ENCODE data around the gene INSR. TPM values are rescaled to one million over a fixed set of nuclear protein-coding genes. Genes with fewer than 3 reads are reported as not detected.

INSR gene
- total RNA-seq, 3 donors from 2014 or later (not counting 1 experiment from before 2014, with no cell fraction given) = 0.50 to 4.9 (median 2.0) TPM

DNA sequence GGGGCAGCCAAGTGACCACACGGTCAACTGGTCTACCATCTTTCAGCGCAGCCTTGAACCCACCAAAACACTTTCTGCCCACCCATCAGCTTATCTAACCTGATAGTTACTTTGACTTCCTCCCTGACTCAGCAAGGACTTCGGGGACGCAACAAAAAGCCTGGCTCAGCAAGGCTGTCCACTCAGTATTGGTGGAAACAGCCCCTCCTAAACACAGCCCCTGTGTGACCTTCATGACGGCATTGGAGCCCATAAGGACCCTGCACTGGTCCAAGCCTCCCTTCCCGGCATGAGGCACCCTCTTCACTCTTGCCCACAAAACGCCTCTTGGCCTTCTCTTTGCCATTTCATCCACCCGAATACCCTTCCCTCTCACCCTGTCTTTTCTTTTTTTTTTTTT, 39.1 kb downstream of the INSR start:
- no peaks in the 10 kb centered on the region for H3K9me3 Mint-ChIP-seq
- no peaks in the 10 kb centered on the region for H3K36me3 ChIP-seq (ENCODE audit: control insufficient read depth, insufficient read depth, low read length)
- H3K27ac ChIP-seq (ENCODE audit: low read length) = no peak overlapping the region
- ATAC-seq (no peak), DNase-seq (no peak)
- no peak overlapping the region for H3K4me3 ChIP-seq (ENCODE audit: low read length)
- no peak overlapping the region for H3K4me3 Mint-ChIP-seq
- H3K27me3 Mint-ChIP-seq (ENCODE audit: low read depth in 2 of 2) = no peaks in the 10 kb centered on the region
- H3K9me3 ChIP-seq (ENCODE audit: control insufficient read depth, insufficient read depth, low read length) = no peaks in the 10 kb centered on the region
- intact Hi-C loops (cut with micrococcal nuclease) = no loop called here
- H3K4me1 Mint-ChIP-seq = no peaks in the 10 kb centered on the region
- no peaks in the 10 kb centered on the region for H3K27me3 ChIP-seq (ENCODE audit: control insufficient read depth, insufficient read depth, low read length)
- TF ChIP-seq, protein P1, sequence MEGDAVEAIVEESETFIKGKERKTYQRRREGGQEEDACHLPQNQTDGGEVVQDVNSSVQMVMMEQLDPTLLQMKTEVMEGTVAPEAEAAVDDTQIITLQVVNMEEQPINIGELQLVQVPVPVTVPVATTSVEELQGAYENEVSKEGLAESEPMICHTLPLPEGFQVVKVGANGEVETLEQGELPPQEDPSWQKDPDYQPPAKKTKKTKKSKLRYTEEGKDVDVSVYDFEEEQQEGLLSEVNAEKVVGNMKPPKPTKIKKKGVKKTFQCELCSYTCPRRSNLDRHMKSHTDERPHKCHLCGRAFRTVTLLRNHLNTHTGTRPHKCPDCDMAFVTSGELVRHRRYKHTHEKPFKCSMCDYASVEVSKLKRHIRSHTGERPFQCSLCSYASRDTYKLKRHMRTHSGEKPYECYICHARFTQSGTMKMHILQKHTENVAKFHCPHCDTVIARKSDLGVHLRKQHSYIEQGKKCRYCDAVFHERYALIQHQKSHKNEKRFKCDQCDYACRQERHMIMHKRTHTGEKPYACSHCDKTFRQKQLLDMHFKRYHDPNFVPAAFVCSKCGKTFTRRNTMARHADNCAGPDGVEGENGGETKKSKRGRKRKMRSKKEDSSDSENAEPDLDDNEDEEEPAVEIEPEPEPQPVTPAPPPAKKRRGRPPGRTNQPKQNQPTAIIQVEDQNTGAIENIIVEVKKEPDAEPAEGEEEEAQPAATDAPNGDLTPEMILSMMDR (IDR thresholded peaks at IDR 0.05) = no peak
- WGBS (ENCODE audit: insufficient coverage) = 79% methylated on average over 8 of the region's 8 CpGs
- no peak overlapping the region for H3K27ac Mint-ChIP-seq
- no peaks in the 10 kb centered on the region for H3K4me1 ChIP-seq (ENCODE audit: control insufficient read depth, insufficient read depth, low read length)
- no peaks in the 10 kb centered on the region for H3K36me3 Mint-ChIP-seq

DNA sequence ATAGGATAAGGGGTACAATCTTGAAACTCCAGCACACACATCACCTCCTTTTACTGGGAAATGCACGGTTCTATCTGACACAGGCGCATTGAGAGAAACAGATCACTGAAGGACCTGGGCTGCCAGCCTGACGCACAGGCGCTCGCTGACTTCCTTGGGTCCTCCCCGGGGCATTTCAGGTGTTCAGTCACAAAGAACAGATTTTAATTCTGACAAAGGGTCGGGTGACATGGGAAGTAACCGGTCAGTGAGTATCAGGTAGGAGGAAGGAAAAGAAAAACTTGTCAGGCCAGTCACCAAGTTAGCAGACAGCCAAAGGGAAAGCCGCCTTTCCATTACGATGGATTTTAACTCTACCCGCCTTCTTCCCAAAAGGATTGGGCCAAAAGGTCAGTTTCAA, 39.6 kb downstream of the INSR start:
- WGBS (ENCODE audit: insufficient coverage) = 87% methylated on average over 11 of the region's 11 CpGs
- H3K9me3 ChIP-seq (ENCODE audit: control insufficient read depth, insufficient read depth, low read length) = no peaks in the 10 kb centered on the region
- TF ChIP-seq, protein P1 (IDR thresholded peaks at IDR 0.05) = no peak

DNA sequence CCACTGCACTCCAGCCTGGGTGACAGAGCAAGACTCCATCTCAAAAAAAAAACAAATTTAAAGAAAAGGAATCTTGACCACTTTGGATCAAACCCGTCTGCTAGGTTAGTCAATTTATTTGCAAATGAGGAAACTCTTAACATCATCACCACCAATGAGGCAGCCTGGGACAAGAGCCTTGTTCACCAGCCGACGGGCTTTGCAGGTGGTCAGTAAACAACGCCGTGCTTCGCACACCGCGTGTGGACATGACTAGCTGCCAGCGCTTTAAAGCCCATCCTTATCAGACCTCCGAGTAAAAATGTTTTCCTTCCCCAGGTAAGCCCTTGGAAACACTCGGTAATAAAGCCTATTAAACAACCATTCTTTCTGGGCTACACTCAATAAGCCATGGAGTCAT, 41.9 kb downstream of the INSR start:
- WGBS (ENCODE audit: insufficient coverage) = 95% methylated on average over 11 of the region's 11 CpGs
- H3K27me3 Mint-ChIP-seq (ENCODE audit: low read depth in 2 of 2) = peaks cover 0 to 3% of the 10 kb centered on the region in 2 donors

More for the DNA sequence above, 39.6 kb downstream of the INSR start:
- H3K4me3 Mint-ChIP-seq = no peak overlapping the region
- H3K27ac Mint-ChIP-seq = no peak overlapping the region
- ATAC-seq (no peak), DNase-seq (no peak)
- no peaks in the 10 kb centered on the region for H3K36me3 ChIP-seq (ENCODE audit: control insufficient read depth, insufficient read depth, low read length)
- H3K4me1 ChIP-seq (ENCODE audit: control insufficient read depth, insufficient read depth, low read length) = no peaks in the 10 kb centered on the region
- H3K36me3 Mint-ChIP-seq = no peaks in the 10 kb centered on the region
- no peak overlapping the region for H3K27ac ChIP-seq (ENCODE audit: low read length)
- H3K9me3 Mint-ChIP-seq = no peaks in the 10 kb centered on the region
- intact Hi-C loops (cut with micrococcal nuclease) = no loop called here
- H3K27me3 ChIP-seq (ENCODE audit: control insufficient read depth, insufficient read depth, low read length) = no peaks in the 10 kb centered on the region
- H3K27me3 Mint-ChIP-seq (ENCODE audit: low read depth in 2 of 2) = no peaks in the 10 kb centered on the region
- H3K4me3 ChIP-seq (ENCODE audit: low read length) = no peak overlapping the region
- no peaks in the 10 kb centered on the region for H3K4me1 Mint-ChIP-seq

DNA sequence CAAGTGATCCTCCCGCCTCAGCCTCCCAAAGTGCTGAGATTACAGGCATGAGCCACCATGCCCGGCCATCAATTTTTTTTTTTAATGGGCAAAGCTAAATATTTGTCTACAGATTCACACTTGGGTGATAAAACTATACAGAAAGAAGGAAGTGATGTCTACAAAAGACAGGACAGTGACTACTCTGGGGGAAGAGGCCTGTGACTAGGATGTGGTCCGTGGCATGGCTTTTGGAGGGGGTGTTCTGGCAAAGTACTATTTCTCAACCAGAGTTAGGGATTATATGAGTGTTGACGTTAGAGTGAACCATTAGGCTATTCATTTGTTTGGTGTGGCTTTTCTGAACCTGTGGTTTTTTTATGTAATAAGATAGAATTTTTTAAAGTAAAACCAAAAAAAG, 42.7 kb downstream of the INSR start:
- ATAC-seq (peak in 1 of 3 donors; percentile 30), DNase-seq (no peak)
- no peaks in the 10 kb centered on the region for H3K27me3 ChIP-seq (ENCODE audit: control insufficient read depth, insufficient read depth, low read length)
- H3K4me3 Mint-ChIP-seq = no peak overlapping the region
- no peak overlapping the region for H3K27ac ChIP-seq (ENCODE audit: low read length)
- no peaks in the 10 kb centered on the region for H3K4me1 ChIP-seq (ENCODE audit: control insufficient read depth, insufficient read depth, low read length)
- peaks cover 0 to 3% of the 10 kb centered on the region in 2 donors for H3K27me3 Mint-ChIP-seq (ENCODE audit: low read depth in 2 of 2)
- H3K9me3 ChIP-seq (ENCODE audit: control insufficient read depth, insufficient read depth, low read length) = no peaks in the 10 kb centered on the region
- H3K9me3 Mint-ChIP-seq = no peaks in the 10 kb centered on the region
- WGBS (ENCODE audit: insufficient coverage) = 57% methylated on average over 4 of the region's 4 CpGs
- no peak overlapping the region for H3K27ac Mint-ChIP-seq
- H3K4me3 ChIP-seq (ENCODE audit: low read length) = no peak overlapping the region
- no peaks in the 10 kb centered on the region for H3K4me1 Mint-ChIP-seq
- TF ChIP-seq, protein P1 (IDR thresholded peaks at IDR 0.05) = no peak
- intact Hi-C loops (cut with micrococcal nuclease) = no loop called here
- no peaks in the 10 kb centered on the region for H3K36me3 Mint-ChIP-seq
- H3K36me3 ChIP-seq (ENCODE audit: control insufficient read depth, insufficient read depth, low read length) = no peaks in the 10 kb centered on the region

More for the DNA sequence above, 41.9 kb downstream of the INSR start:
- Histone ChIP-seq H3K36me3 (ENCODE audit: control insufficient read depth, insufficient read depth, low read length) (no peaks in the 10 kb centered on the region), H3K4me3 (ENCODE audit: low read length) (no peak overlapping the region), H3K4me1 (ENCODE audit: control insufficient read depth, insufficient read depth, low read length) (no peaks in the 10 kb centered on the region), H3K27me3 (ENCODE audit: control insufficient read depth, insufficient read depth, low read length) (no peaks in the 10 kb centered on the region), H3K27ac (ENCODE audit: low read length) (no peak overlapping the region), H3K9me3 (ENCODE audit: control insufficient read depth, insufficient read depth, low read length) (no peaks in the 10 kb centered on the region)
- no peak for DNase-seq
- H3K9me3 Mint-ChIP-seq = no peaks in the 10 kb centered on the region
- TF ChIP-seq, protein P1 (IDR thresholded peaks at IDR 0.05) = no peak
- intact Hi-C loops (cut with micrococcal nuclease) = no loop called here
- no peaks in the 10 kb centered on the region for H3K36me3 Mint-ChIP-seq
- no peak overlapping the region for H3K27ac Mint-ChIP-seq
- H3K4me1 Mint-ChIP-seq = no peaks in the 10 kb centered on the region
- no peak for ATAC-seq
- no peak overlapping the region for H3K4me3 Mint-ChIP-seq

Measured in natural killer cell (primary cell).